HG03097 (cell line): ENCODE measurements around the gene ARHGAP24.
A peak's percentile ranks its signal among the peaks of the same experiment; 100 is the strongest.
"Not testable (repeated sequence)": the region's sequence is repeated elsewhere in the genome, so short reads cannot be mapped to it uniquely, and the experiment has no call there.

ENCODE experiments used
- ATAC-seq: cut with Tn5 transposase; IDR thresholded peaks from one replicate; pipeline ENCODE4 v1.9.1; 2021; ENCODE audit not compliant: unreplicated experiment, low FRiP score

Gene ARHGAP24

GRCh38 chr4:85798012-85798770 lies 323.2 kb downstream of the ARHGAP24 start:
- no peak for ATAC-seq

- no peak for ATAC-seq
Observed at GRCh38 chr4:85803856-85804255, 328.9 kb downstream of the ARHGAP24 start.

- ATAC-seq = no peak
Observed at GRCh38 chr4:85805891-85806290, 330.9 kb downstream of the ARHGAP24 start.

- no peak for ATAC-seq
Observed at GRCh38 chr4:85806334-85806733, 331.4 kb downstream of the ARHGAP24 start.

- ATAC-seq = no peak
Observed at GRCh38 chr4:85807247-85807950, 332.4 kb downstream of the ARHGAP24 start.

GRCh38 chr4:85808104-85808503 lies 333.2 kb downstream of the ARHGAP24 start:
- ATAC-seq = no peak

GRCh38 chr4:85808864-85809263 lies 333.9 kb downstream of the ARHGAP24 start:
- ATAC-seq = no peak

- ATAC-seq = no peak
Observed at GRCh38 chr4:85812776-85813175, 337.8 kb downstream of the ARHGAP24 start.

- no peak for ATAC-seq
Observed at GRCh38 chr4:85815796-85816459, 341.0 kb downstream of the ARHGAP24 start.

- no peak for ATAC-seq
Observed at GRCh38 chr4:85818700-85819099, 343.8 kb downstream of the ARHGAP24 start.

GRCh38 chr4:85820101-85820500 lies 345.2 kb downstream of the ARHGAP24 start:
- not testable (repeated sequence) for ATAC-seq

GRCh38 chr4:85821688-85822455 lies 346.9 kb downstream of the ARHGAP24 start:
- ATAC-seq = no peak

GRCh38 chr4:85823295-85823694 lies 348.3 kb downstream of the ARHGAP24 start:
- ATAC-seq = no peak

GRCh38 chr4:85824166-85824945 lies 349.4 kb downstream of the ARHGAP24 start:
- no peak for ATAC-seq

GRCh38 chr4:85826060-85826678 lies 351.2 kb downstream of the ARHGAP24 start:
- peak; percentile 61 for ATAC-seq

GRCh38 chr4:85828027-85828890 lies 353.3 kb downstream of the ARHGAP24 start:
- no peak for ATAC-seq

- no peak for ATAC-seq
Observed at GRCh38 chr4:85829276-85830051, 354.5 kb downstream of the ARHGAP24 start.

GRCh38 chr4:85831647-85832046 lies 356.7 kb downstream of the ARHGAP24 start:
- ATAC-seq = no peak
